ENCODE results near the gene TNFRSF17. TPM values are rescaled to one million over a fixed set of nuclear protein-coding genes. Genes with fewer than 3 reads are reported as not detected.
A peak's percentile ranks its signal among the peaks of the same experiment; 100 is the strongest.

TNFRSF17 gene
- total and polyA plus RNA-seq, 9 of the 15 experiments (the other 6 are each of a cell fraction or from before 2014, with no cell fraction given), result not detected

- H2AFZ ChIP-seq (ENCODE audit: low read depth, low read length), result peak overlapping the region; percentile 79
- H3K79me2 ChIP-seq (ENCODE audit: control insufficient read depth, insufficient read depth, low read length), result no peaks in the 10 kb centered on the region
- no peak overlapping the region for H3K9ac ChIP-seq (ENCODE audit: insufficient read depth in 1 of 2, low read depth in 2 of 2, low read length in 2 of 2)
- H3K9me1 ChIP-seq (ENCODE audit: control insufficient read depth, insufficient read depth, low read length), result no peaks in the 10 kb centered on the region
- in situ Hi-C loops (cut with MboI) (no loop called here), intact Hi-C loops (cut with micrococcal nuclease) (no loop called here)
- BruUV-seq (replicated peaks), result no TSS peak
- no peak for DNase-seq (ENCODE audit: extremely low read depth in 1 of 4, low spot score in 3 of 4)
- ChIA-PET CTCF (ENCODE audit: low intra/inter-chr PET ratio) (interaction anchor here (0.6 kb wide), 1 partner anchor 104 kb away, joined by 3 read pairs; no protein-coding TSS in a partner anchor), POLR2A (interaction anchor here (1.0 to 1.2 kb wide), 3 partner anchors 9 to 14 kb away, joined by 4 read pairs; partner anchors contain the start of gene SNX29)
- no peaks in the 10 kb centered on the region for H3K36me3 ChIP-seq (ENCODE audit: control insufficient read depth, insufficient read depth, low read length)
- no peaks in the 10 kb centered on the region for H3K27me3 ChIP-seq (ENCODE audit: control insufficient read depth in 2 of 2, insufficient read depth in 2 of 2, low read length in 2 of 2)
- no peak for FAIRE-seq
- peaks cover 0 to 12% of the 10 kb centered on the region in 2 experiments; a peak in 2 of 5 replicates for H3K4me1 ChIP-seq (replicated peaks in 1 of 2; ENCODE audit: control insufficient read depth in 2 of 2, insufficient read depth in 2 of 2, low read length in 2 of 2)
- H4K20me1 ChIP-seq (replicated peaks; ENCODE audit: control insufficient read depth, insufficient read depth, low read length), result no peaks in the 10 kb centered on the region
- no peak overlapping the region for H3K27ac ChIP-seq (ENCODE audit: extremely low read depth, low read depth, low read length)
- WGBS (ENCODE audit: insufficient coverage, low coverage, missing lambda C conversion rate), result 47% methylated on average over 6 of the region's 6 CpGs
- H3K4me3 ChIP-seq, result no peak overlapping the region
- H3K9me3 ChIP-seq (replicated peaks; ENCODE audit: control insufficient read depth, insufficient read depth, low read depth, low read length), result no peaks in the 10 kb centered on the region
- H3K4me2 ChIP-seq (ENCODE audit: insufficient read depth, low read length), result peak overlapping the region; percentile 24
- ATAC-seq, result no peak
- no peak for TF ChIP-seq ARID4B (CRISPR knock-in tag; IDR thresholded peaks at IDR 0.05)
- no peak for TF ChIP-seq ZNF75A (CRISPR knock-in tag; IDR thresholded peaks at IDR 0.05)
- TF ChIP-seq TEAD2 (tag; IDR thresholded peaks at IDR 0.05), result no peak
- TF ChIP-seq KDM2B (CRISPR knock-in tag; IDR thresholded peaks at IDR 0.05), result no peak
- no peak for TF ChIP-seq JUND (IDR thresholded peaks at IDR 0.05; ENCODE audit: borderline replicate concordance, low read depth, low read length)
- no peak for TF ChIP-seq JUND (tag; IDR thresholded peaks at IDR 0.05; ENCODE audit: borderline replicate concordance, low read depth, low read length)
- TF ChIP-seq USF1 (CRISPR knock-in tag; IDR thresholded peaks at IDR 0.05), result no peak
- no peak for TF ChIP-seq U2AF2 (optimal IDR thresholded peaks at IDR 0.05; ENCODE audit: low read depth, low read length)
- no peak for TF ChIP-seq ZNF584 (CRISPR knock-in tag; IDR thresholded peaks at IDR 0.05; ENCODE audit: low read depth)
- no peak for TF ChIP-seq ZEB2 (IDR thresholded peaks at IDR 0.05)
- no peak for TF ChIP-seq ZNF23 (CRISPR knock-in tag; IDR thresholded peaks at IDR 0.05)
- no peak for TF ChIP-seq YBX1 (IDR thresholded peaks at IDR 0.05)
Observed at GRCh38 chr16:11963706-11964105, 1.3 kb upstream of the TNFRSF17 start.

Data from K562 (cell line).